Small intestine (tissue), 7 donors: ENCODE measurements around the gene MILR1. TPM values are rescaled to one million over a fixed set of nuclear protein-coding genes. Genes with fewer than 3 reads are reported as not detected.

Source experiments
- DNase-seq, 2 donors: peaks; one replicate each; pipeline versions ENCODE4 v3.0.0 to v3.0.0-alpha.2; 2013
- FAIRE-seq: peaks from 2 replicates; lab custom pipeline; 2012; peaks lifted over from hg19 to GRCh38; lab: Jason Lieb, UNC
- H3K27ac ChIP-seq, 3 donors: one replicate each; pipeline ENCODE4 v1.5.1; 2013; ENCODE audit warnings: low read length in 2 of 3, mild to moderate bottlenecking in 2 of 3, control low read depth in 1 of 3, inconsistent platforms in 1 of 3, low read depth in 1 of 3, moderate library complexity in 1 of 3
- H3K27me3 ChIP-seq, 3 donors: one replicate each; pipeline ENCODE4 v1.6.1; 2013; ENCODE audit warnings: low read length in 3 of 3, inconsistent platforms in 1 of 3; ENCODE audit not compliant: control insufficient read depth in 3 of 3, insufficient read depth in 3 of 3
- H3K36me3 ChIP-seq, 3 donors: one replicate each; pipeline ENCODE4 v1.6.1; 2013; ENCODE audit warnings: low read length in 3 of 3, inconsistent platforms in 1 of 3, low read depth in 1 of 3, mild to moderate bottlenecking in 1 of 3, moderate library complexity in 1 of 3; ENCODE audit not compliant: control insufficient read depth in 3 of 3, insufficient read depth in 2 of 3
- H3K4me1 ChIP-seq, 3 donors: one replicate each; pipeline ENCODE4 v1.6.1; 2013; ENCODE audit warnings: low read length in 2 of 3, inconsistent platforms in 1 of 3, low read depth in 1 of 3, mild to moderate bottlenecking in 1 of 3, moderate library complexity in 1 of 3; ENCODE audit not compliant: control insufficient read depth in 3 of 3, insufficient read depth in 2 of 3
- H3K4me3 ChIP-seq, 3 donors: one replicate each; pipeline ENCODE4 v1.5.1; 2013; ENCODE audit warnings: low read length in 3 of 3, control low read depth in 1 of 3, inconsistent platforms in 1 of 3, low read depth in 1 of 3, mild to moderate bottlenecking in 1 of 3, moderate library complexity in 1 of 3
- H3K9me3 ChIP-seq, 2 donors: one replicate each; pipeline ENCODE4 v1.6.1; 2013; ENCODE audit warnings: low read depth in 1 of 2, low read length in 1 of 2; ENCODE audit not compliant: control insufficient read depth in 2 of 2, insufficient read depth in 1 of 2
- WGBS, 3 donors: extraction: QIAGEN DNeasy Blood & Tissue Kit; methylation state at CpG; one replicate each; pipeline ENCODE4 v1.1.7; 2013; 5-methylcytosine and 5-hydroxymethylcytosine counted together
- polyA plus RNA-seq, 4 donors: library from polyadenylated mRNA; stranded (reverse) in 3 of 4; unstranded in 1 of 4; fragments of 200-250 nt in 3 of 4; fragments of 120-200 nt in 1 of 4; gene quantifications; one replicate each; pipeline versions ENCODE4 v1.2.1 to v1.2.3, GENCODE V29; 2013
- donor health status: healthy with polysubstance abuse.
- donor health status: control.
- donor health status: control.
- donor health status: Bipolar disorder and iron deficiency.
- donor health status: healthy.

MILR1 gene
- polyA plus RNA-seq, 4 donors = 2.0 to 5.4 (median 4.2) TPM

DNA sequence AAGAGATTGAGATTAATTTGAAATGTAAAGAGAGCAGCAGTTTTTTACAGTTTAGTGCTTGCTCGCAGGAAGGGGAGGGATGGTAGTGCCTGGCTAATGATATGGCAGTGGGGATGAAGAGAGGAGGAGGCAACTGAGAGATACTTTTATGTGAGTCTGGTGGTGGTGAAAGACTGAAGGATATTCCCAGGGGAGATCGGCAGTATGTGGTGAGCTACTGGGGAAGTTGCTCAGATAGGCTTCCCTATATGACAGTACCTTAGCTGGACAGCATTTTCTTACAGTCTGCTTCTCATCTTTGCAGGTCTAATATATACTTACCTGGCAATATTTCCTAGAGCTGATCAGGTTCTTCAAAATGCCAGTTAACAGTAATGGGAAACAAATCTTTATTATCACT lies 66.5 kb downstream of the MILR1 start:
- WGBS, 3 donors = 82 to 100% (median 88%) methylated on average over 2 of the region's 2 CpGs

DNA sequence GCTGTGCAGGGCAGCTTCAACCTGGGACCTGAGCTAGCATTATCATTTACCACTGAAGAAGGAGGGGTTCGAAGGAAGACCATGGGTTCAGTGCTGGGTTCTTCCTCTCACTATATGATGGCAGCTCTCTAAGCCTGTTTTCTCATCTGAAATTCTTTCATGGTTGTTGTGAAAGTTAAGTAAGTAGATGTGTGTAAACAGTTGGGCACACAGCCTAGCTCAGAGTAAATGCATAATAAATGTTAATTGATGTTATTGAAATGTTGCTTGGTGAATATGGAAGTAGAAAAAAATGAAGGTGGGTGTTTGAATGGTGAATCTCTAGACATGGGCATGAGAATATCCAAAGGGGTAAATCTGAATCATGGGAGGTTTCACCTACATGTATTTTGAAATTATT lies 66.9 kb downstream of the MILR1 start:
- no peaks in the 10 kb centered on the region for H3K27me3 ChIP-seq
- FAIRE-seq = no peak
- no peaks in the 10 kb centered on the region for H3K9me3 ChIP-seq
- H3K27ac ChIP-seq = no peak overlapping the region
- WGBS, 3 donors = 85 to 92% (median 92%) methylated on average over 1 of the region's 1 CpG
- H3K4me1 ChIP-seq = no peaks in the 10 kb centered on the region
- H3K36me3 ChIP-seq = peaks cover 6 to 29% (median 21%) of the 10 kb centered on the region in 3 donors
- no peak overlapping the region for H3K4me3 ChIP-seq
- DNase-seq = no peak

More for the DNA sequence above, 66.5 kb downstream of the MILR1 start:
- Histone ChIP-seq H3K27ac (no peak overlapping the region), H3K4me1 (no peaks in the 10 kb centered on the region), H3K9me3 (no peaks in the 10 kb centered on the region), H3K27me3 (no peaks in the 10 kb centered on the region), H3K36me3 (peaks cover 6 to 30% (median 21%) of the 10 kb centered on the region in 3 donors), H3K4me3 (no peak overlapping the region)
- FAIRE-seq (no peak), DNase-seq (no peak)

Other genes starting within 250 kb of the MILR1 start
- gene TEX2, start 185.9 kb upstream of the MILR1 start, polyA plus RNA-seq = 10 to 100 TPM in 2 of 4 donors, 1 to 10 TPM in 2; 4.2 to 44.1 (median 10.6) TPM
- gene PECAM1, start 58.3 kb upstream of the MILR1 start, polyA plus RNA-seq = 10 to 100 TPM in 2 of 4 donors, 1 to 10 TPM in 2; 1.1 to 85.1 (median 19.4) TPM
- gene POLG2, start 47.9 kb downstream of the MILR1 start, polyA plus RNA-seq = 10 to 100 TPM in 1 of 4 donors, 1 to 10 TPM in 3; 3.2 to 23.9 (median 6.2) TPM
- gene DDX5, start 57.2 kb downstream of the MILR1 start, polyA plus RNA-seq = 100 to 1,000 TPM; 269 to 425 (median 321) TPM
- gene CEP95, start 57.9 kb downstream of the MILR1 start, polyA plus RNA-seq = 10 to 100 TPM; 17.1 to 75.0 (median 53.4) TPM
- gene SMURF2, start 213.2 kb downstream of the MILR1 start, polyA plus RNA-seq = 10 to 100 TPM in 2 of 4 donors, 1 to 10 TPM in 2; 8.0 to 20.1 (median 12.9) TPM